B cell (primary cell): ENCODE measurements around the gene TENM3. TPM values are rescaled to one million over a fixed set of nuclear protein-coding genes. Genes with fewer than 3 reads are reported as not detected.

ENCODE experiments used
- ATAC-seq: fragments of 200-7000 bp; cut with Tn5 transposase; one replicate; pipeline ENCODE4 v1.10.0; 2021; ENCODE audit warnings: low read depth, mild to moderate bottlenecking, moderate number of reproducible peaks, moderate library complexity
- CTCF ChIA-PET: fragments of 350-600 bp; sonication (Branson Sonifier 250); formaldehyde crosslinking; loops from one replicate; lab custom pipeline; 2021; ENCODE audit warnings: antibody characterized with exemption, inconsistent platforms; lab: Charles Lee
- POLR2A ChIA-PET: fragments of 350-600 bp; sonication (Branson Sonifier 250); formaldehyde crosslinking; loops from one replicate; lab custom pipeline; 2021; ENCODE audit warnings: antibody characterized with exemption; lab: Charles Lee
- DNase-seq: peaks from one replicate; pipeline ENCODE4 v3.0.0; 2013
- H2AFZ ChIP-seq: 2 replicates; pipeline ENCODE4 v1.6.1; 2012; ENCODE audit warnings: mild to moderate bottlenecking, low read depth, low read length; ENCODE audit not compliant: insufficient read depth, poor library complexity, severe bottlenecking
- H3K27ac ChIP-seq, 2 donors: 1 replicate in 1 of 2; 2 replicates in 1 of 2; pipeline ENCODE4 v1.5.1; 2012 to 2013; ENCODE audit warnings: low read length in 2 of 2, mild to moderate bottlenecking in 2 of 2, moderate library complexity in 1 of 2
- H3K27me3 ChIP-seq, 4 experiments: fragments of 200-600 bp in 1 of 4; sonication (generic) in 1 of 4; replicated peaks in 1 of 4; 1 replicate in 2 of 4; 2 replicates in 2 of 4; pipeline versions ENCODE4 v1.6.1 to v1.7.0; 2013 to 2016; ENCODE audit warnings: low read length in 3 of 4, mild to moderate bottlenecking in 2 of 4, mixed read lengths in 1 of 4, moderate library complexity in 1 of 4; ENCODE audit not compliant: insufficient read depth in 4 of 4, control insufficient read depth in 3 of 4; ENCODE audit errors: control extremely low read depth in 1 of 4
- H3K36me3 ChIP-seq, 2 experiments: replicated peaks in 1 of 2; 1 replicate in 1 of 2; 2 replicates in 1 of 2; pipeline versions ENCODE4 v1.6.1 to v1.7.1; 2013; ENCODE audit warnings: low read length in 1 of 2; ENCODE audit not compliant: insufficient read depth in 2 of 2, control insufficient read depth in 1 of 2; ENCODE audit errors: control extremely low read depth in 1 of 2, extremely low read depth in 1 of 2
- H3K4me1 ChIP-seq, 2 donors: fragments of 200-600 bp in 1 of 2; sonication (generic) in 1 of 2; 1 replicate in 1 of 2; 2 replicates in 1 of 2; pipeline versions ENCODE4 v1.5.1 to v1.6.1; 2013 to 2017; ENCODE audit warnings: low read length in 2 of 2; ENCODE audit not compliant: control insufficient read depth in 2 of 2, insufficient read depth in 2 of 2
- H3K4me2 ChIP-seq: replicated peaks from 2 replicates; pipeline ENCODE3; 2012; ENCODE audit warnings: mild to moderate bottlenecking, low read depth, low read length; ENCODE audit not compliant: poor library complexity, severe bottlenecking
- H3K4me3 ChIP-seq, 5 experiments: fragments of 200-600 bp in 1 of 5; sonication (generic) in 1 of 5; 1 replicate in 3 of 5; 2 replicates in 2 of 5; pipeline versions ENCODE4 v1.5.1 to v1.7.0; 2011 to 2016; ENCODE audit warnings: low read length in 4 of 5, mild to moderate bottlenecking in 4 of 5, low read depth in 2 of 5, control low read depth in 1 of 5, moderate library complexity in 1 of 5; ENCODE audit not compliant: insufficient read depth in 1 of 5; ENCODE audit errors: control extremely low read depth in 1 of 5, extremely low read depth in 1 of 5
- H3K79me2 ChIP-seq: fragments of 200-600 bp; sonication (generic); one replicate; pipeline ENCODE4 v1.6.0; 2016; ENCODE audit warnings: low read length; ENCODE audit not compliant: control insufficient read depth, insufficient read depth
- H3K9ac ChIP-seq: fragments of 200-600 bp; sonication (generic); 2 replicates; pipeline ENCODE4 v1.6.1; 2017; ENCODE audit warnings: mild to moderate bottlenecking, low read length, moderate library complexity
- H3K9me3 ChIP-seq, 3 donors: one replicate each; pipeline versions ENCODE4 v1.6.1 to v1.7.1; 2013; ENCODE audit warnings: low read length in 2 of 3; ENCODE audit not compliant: control insufficient read depth in 2 of 3, insufficient read depth in 1 of 3; ENCODE audit errors: control extremely low read depth in 1 of 3
- H4K20me1 ChIP-seq: 2 replicates; pipeline ENCODE4 v1.6.0; 2012; ENCODE audit warnings: mild to moderate bottlenecking, low read length; ENCODE audit not compliant: insufficient read depth, control insufficient read depth, poor library complexity, severe bottlenecking
- H3K27ac Mint-ChIP-seq: one replicate; pipeline ENCODE4 v1.8.0; 2021; ENCODE audit warnings: mixed read lengths
- H3K27me3 Mint-ChIP-seq: one replicate; pipeline ENCODE4 v1.8.0; 2021; ENCODE audit warnings: mixed read lengths
- H3K4me1 Mint-ChIP-seq: one replicate; pipeline ENCODE4 v1.8.0; 2021; ENCODE audit warnings: mixed read lengths
- H3K4me3 Mint-ChIP-seq: one replicate; pipeline ENCODE4 v1.8.0; 2021; ENCODE audit warnings: mixed read lengths
- H3K9me3 Mint-ChIP-seq: one replicate; pipeline ENCODE4 v1.8.0; 2022; ENCODE audit warnings: mixed read lengths; ENCODE audit not compliant: insufficient read depth
- EZH2 ChIP-seq: IDR thresholded peaks from 2 replicates; pipeline ENCODE4 v1.6.1; 2012; ENCODE audit warnings: borderline replicate concordance, low read depth, mild to moderate bottlenecking, moderate library complexity, low read length; ENCODE audit not compliant: insufficient read depth, poor library complexity, severe bottlenecking
- WGBS: methylation state at CpG from one replicate; pipeline ENCODE4 v1.1.5; 2013; ENCODE audit warnings: missing lambda C conversion rate; ENCODE audit not compliant: insufficient coverage; 5-methylcytosine and 5-hydroxymethylcytosine counted together
- intact Hi-C: fragments of 100-400 bp; cut with micrococcal nuclease; formaldehyde crosslinking; loops from one replicate; pipeline ENCODE4 v1.10.0; 2022
- polyA plus RNA-seq: library from polyadenylated mRNA; depleted of rRNA; stranded (reverse); fragments of >200 nt; gene quantifications from 2 replicates; pipeline ENCODE4 v1.2.3, GENCODE V29; 2012
- total RNA-seq, 2 donors: library from RNA; stranded (reverse); fragments of 120-200 nt in 1 of 2; gene quantifications; 1 replicate in 1 of 2; 2 replicates in 1 of 2; pipeline versions ENCODE4 v1.2.3 to v1.2.4, GENCODE V29; 2013 to 2022
- TF ChIP-seq, protein P1 (sequence below): fragments of 200-600 bp; IDR thresholded peaks from one replicate; pipeline ENCODE4 v1.8.0; 2022; ENCODE audit warnings: antibody characterized with exemption, mild to moderate bottlenecking

TENM3 gene
- total and polyA plus RNA-seq, 2 donors (not counting 1 experiment from before 2014, with no cell fraction given), result not detected

DNA sequence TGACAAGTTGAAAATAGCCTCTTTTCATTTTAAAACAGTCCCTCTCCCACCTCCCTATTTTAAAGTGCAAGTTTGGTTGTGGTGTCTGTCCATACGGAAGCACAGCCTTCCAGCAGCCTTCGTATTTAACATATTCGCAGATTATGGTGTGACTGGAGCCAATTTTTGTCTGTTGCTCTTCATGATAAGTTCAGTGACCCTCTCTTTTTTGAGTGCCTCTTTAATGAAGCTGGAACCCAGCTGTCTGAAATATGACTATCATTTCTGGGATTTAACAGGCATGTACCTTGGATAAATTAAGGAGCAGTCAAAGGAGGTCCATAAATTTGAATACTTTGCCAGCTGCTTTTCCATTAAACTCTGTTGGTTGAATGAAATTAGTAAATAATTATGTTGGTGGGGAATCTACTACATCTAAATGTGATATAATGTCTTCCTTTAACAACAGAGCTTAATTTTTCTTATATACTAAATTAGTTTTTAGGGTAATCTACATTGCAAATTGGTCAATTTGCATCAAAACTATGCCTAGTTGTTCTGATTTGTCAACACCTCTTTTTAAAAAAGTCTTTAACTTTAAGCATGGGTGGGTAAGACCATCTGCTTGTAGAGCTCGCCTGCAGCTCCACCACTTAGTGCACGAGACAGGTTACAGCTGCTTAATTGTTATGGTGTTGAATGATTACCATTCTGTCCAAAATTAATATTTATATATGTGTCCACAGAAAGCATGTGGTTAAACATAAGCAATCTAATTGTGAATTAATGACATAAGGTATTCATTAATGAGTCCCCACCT is 457.4 kb downstream of the TENM3 start:
- Mint-ChIP-seq H3K27me3 (no peaks in the 10 kb centered on the region), H3K9me3 (no peaks in the 10 kb centered on the region), H3K27ac (no peak overlapping the region), H3K4me3 (no peak overlapping the region), H3K4me1 (no peaks in the 10 kb centered on the region)
- Histone ChIP-seq H3K36me3 (no peaks in the 10 kb centered on the region), H2AFZ (no peak overlapping the region), H3K9ac (no peak overlapping the region), H3K4me2 (no peak overlapping the region), H4K20me1 (no peaks in the 10 kb centered on the region), H3K79me2 (no peaks in the 10 kb centered on the region), H3K4me3 (no peak overlapping the region), H3K9me3 (no peaks in the 10 kb centered on the region), H3K27me3 (no peaks in the 10 kb centered on the region), H3K4me1 (no peaks in the 10 kb centered on the region), H3K27ac (no peak overlapping the region)
- intact Hi-C loops, result no loop called here
- ChIA-PET POLR2A (no interaction called here), CTCF (no interaction called here)
- DNase-seq, result no peak
- WGBS, result 100% methylated on average over 1 of the region's 5 CpGs
- no peak for ATAC-seq
- TF ChIP-seq, protein P1, sequence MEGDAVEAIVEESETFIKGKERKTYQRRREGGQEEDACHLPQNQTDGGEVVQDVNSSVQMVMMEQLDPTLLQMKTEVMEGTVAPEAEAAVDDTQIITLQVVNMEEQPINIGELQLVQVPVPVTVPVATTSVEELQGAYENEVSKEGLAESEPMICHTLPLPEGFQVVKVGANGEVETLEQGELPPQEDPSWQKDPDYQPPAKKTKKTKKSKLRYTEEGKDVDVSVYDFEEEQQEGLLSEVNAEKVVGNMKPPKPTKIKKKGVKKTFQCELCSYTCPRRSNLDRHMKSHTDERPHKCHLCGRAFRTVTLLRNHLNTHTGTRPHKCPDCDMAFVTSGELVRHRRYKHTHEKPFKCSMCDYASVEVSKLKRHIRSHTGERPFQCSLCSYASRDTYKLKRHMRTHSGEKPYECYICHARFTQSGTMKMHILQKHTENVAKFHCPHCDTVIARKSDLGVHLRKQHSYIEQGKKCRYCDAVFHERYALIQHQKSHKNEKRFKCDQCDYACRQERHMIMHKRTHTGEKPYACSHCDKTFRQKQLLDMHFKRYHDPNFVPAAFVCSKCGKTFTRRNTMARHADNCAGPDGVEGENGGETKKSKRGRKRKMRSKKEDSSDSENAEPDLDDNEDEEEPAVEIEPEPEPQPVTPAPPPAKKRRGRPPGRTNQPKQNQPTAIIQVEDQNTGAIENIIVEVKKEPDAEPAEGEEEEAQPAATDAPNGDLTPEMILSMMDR, result no peak
- TF ChIP-seq EZH2, result no peak

DNA sequence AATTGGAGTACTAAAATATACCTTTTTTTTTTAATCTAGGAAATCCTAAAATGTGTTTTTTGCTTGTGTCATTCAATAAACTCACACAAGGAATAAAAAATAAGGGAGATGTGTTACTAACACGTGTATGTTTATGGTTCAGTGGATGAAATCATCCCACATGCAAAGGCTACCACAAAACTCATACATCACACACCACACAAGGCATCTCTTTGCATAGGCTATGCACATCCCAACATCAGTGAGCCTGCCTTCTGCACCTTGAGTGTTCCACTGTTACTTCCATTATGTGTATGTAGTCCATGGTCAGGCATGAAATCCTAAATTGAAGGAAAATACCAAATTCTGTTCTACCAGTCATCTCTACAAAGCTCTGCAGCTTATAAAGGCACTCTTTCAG is 460.9 kb downstream of the TENM3 start:
- no CpG with 5 or more reads among the region's 1 CpG for WGBS
- no peaks in the 10 kb centered on the region for H3K4me1 ChIP-seq
- H3K4me2 ChIP-seq, result no peak overlapping the region
- H3K27ac ChIP-seq, result no peak overlapping the region
- no peaks in the 10 kb centered on the region for H4K20me1 ChIP-seq
- no peak overlapping the region for H3K9ac ChIP-seq
- H3K9me3 Mint-ChIP-seq, result no peaks in the 10 kb centered on the region
- ATAC-seq (no peak), DNase-seq (no peak)
- intact Hi-C loops, result no loop called here
- H3K36me3 ChIP-seq, result no peaks in the 10 kb centered on the region
- no peaks in the 10 kb centered on the region for H3K27me3 ChIP-seq
- H3K79me2 ChIP-seq, result no peaks in the 10 kb centered on the region
- no peaks in the 10 kb centered on the region for H3K9me3 ChIP-seq
- H2AFZ ChIP-seq, result no peak overlapping the region
- no peak overlapping the region for H3K4me3 ChIP-seq
- H3K4me1 Mint-ChIP-seq, result no peaks in the 10 kb centered on the region
- ChIA-PET POLR2A (no interaction called here), CTCF (no interaction called here)
- no peak overlapping the region for H3K27ac Mint-ChIP-seq
- no peaks in the 10 kb centered on the region for H3K27me3 Mint-ChIP-seq
- no peak overlapping the region for H3K4me3 Mint-ChIP-seq
- no peak for TF ChIP-seq EZH2
- TF ChIP-seq, protein P1, result no peak
